ENCODE results near the gene LCA5. TPM values are rescaled to one million over a fixed set of nuclear protein-coding genes. Genes with fewer than 3 reads are reported as not detected.

Gene LCA5
- total RNA-seq, 1 donor from 2014 or later: 6.2 TPM

DNA sequence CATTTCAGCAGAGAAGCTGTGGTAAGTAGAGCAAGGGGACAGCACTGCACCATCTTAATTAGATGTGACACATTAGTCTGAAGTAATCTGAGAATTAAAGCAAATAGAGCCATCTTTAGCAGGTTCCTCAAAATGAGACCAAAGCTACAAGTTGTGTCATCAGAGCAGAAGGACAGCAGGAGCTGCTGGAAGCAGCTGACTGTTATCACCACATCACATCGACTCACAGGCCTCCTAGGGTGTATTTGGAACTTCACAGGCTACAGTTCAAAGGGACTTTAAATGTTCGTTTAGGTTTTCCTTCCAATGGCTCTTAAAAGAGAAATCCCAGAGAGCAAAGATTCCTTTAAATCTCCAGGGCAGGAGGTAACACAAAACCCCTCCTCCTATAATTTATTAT is 69.5 kb downstream of the LCA5 start:
- Mint-ChIP-seq H3K27me3 (ENCODE audit: low read depth, unreplicated experiment) (no peaks in the 10 kb centered on the region), H3K4me3 (ENCODE audit: unreplicated experiment) (peak overlapping the region; percentile 28), H3K4me1 (ENCODE audit: low read depth, unreplicated experiment) (peaks cover 25% of the 10 kb centered on the region), H3K9me3 (ENCODE audit: unreplicated experiment) (no peaks in the 10 kb centered on the region), H3K36me3 (ENCODE audit: low read depth, unreplicated experiment) (no peaks in the 10 kb centered on the region), H3K27ac (ENCODE audit: unreplicated experiment) (peak overlapping the region; percentile 54)
- no peaks in the 10 kb centered on the region for H3K36me3 ChIP-seq (ENCODE audit: insufficient read depth, low read length)
- no peak overlapping the region for H2AFZ ChIP-seq (ENCODE audit: low read depth, low read length)
- peak overlapping the region; percentile 9 for H3K4me2 ChIP-seq (ENCODE audit: low read length)
- H3K9me3 ChIP-seq (ENCODE audit: insufficient read depth, low read depth, low read length): no peaks in the 10 kb centered on the region
- no peaks in the 10 kb centered on the region for H3K79me2 ChIP-seq (ENCODE audit: insufficient read depth, low read length)
- DNase-seq (ENCODE audit: low read depth) (no peak), FAIRE-seq (no peak)
- no peak overlapping the region for H3K27ac ChIP-seq (ENCODE audit: low read depth, low read length)
- TF ChIP-seq EZH2 (IDR thresholded peaks at IDR 0.05; ENCODE audit: insufficient read depth, low read length): no peak
- TF ChIP-seq, protein P1, sequence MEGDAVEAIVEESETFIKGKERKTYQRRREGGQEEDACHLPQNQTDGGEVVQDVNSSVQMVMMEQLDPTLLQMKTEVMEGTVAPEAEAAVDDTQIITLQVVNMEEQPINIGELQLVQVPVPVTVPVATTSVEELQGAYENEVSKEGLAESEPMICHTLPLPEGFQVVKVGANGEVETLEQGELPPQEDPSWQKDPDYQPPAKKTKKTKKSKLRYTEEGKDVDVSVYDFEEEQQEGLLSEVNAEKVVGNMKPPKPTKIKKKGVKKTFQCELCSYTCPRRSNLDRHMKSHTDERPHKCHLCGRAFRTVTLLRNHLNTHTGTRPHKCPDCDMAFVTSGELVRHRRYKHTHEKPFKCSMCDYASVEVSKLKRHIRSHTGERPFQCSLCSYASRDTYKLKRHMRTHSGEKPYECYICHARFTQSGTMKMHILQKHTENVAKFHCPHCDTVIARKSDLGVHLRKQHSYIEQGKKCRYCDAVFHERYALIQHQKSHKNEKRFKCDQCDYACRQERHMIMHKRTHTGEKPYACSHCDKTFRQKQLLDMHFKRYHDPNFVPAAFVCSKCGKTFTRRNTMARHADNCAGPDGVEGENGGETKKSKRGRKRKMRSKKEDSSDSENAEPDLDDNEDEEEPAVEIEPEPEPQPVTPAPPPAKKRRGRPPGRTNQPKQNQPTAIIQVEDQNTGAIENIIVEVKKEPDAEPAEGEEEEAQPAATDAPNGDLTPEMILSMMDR (IDR thresholded peaks at IDR 0.05; ENCODE audit: insufficient read depth, low read depth, low read length): no peak
- no peaks in the 10 kb centered on the region for H4K20me1 ChIP-seq (ENCODE audit: insufficient read depth, low read length)
- no peak overlapping the region for H3K4me3 ChIP-seq (ENCODE audit: insufficient read depth, low read depth, low read length)
- H3K4me1 ChIP-seq (ENCODE audit: insufficient read depth, low read length): peaks cover 2% of the 10 kb centered on the region
- H3K9ac ChIP-seq (ENCODE audit: low read length): no peak overlapping the region
- H3K27me3 ChIP-seq (ENCODE audit: insufficient read depth, low read length): no peaks in the 10 kb centered on the region

DNA sequence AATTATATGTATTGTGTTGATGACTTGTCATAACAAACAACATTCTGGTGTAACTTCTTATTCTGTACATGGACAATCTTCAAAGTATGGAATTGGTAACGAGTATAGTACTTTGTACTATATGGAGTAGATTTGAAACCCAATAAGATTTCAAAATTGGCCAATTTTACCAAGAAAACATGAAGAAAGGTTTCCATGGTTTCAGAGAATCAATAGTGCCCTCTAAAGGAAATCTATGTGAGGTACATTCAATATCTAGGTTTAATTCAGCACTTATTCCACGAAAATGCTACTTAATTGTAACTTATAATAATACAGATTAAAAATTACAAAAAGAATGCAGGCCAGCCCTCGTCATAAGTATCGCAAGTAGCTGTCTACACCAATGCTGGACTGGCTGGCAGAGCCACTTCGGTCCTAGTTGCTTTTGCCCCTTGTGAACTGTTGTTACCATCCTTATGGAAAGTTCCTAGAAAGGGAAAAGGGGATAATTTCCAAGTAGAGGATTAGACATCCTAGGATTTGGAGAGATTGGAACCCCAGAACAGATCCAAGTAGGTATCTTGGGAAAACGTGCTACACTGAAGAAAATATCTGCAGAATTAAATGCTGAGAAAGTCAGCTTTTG is 70.9 kb downstream of the LCA5 start:
- no peaks in the 10 kb centered on the region for H4K20me1 ChIP-seq (ENCODE audit: insufficient read depth, low read length)
- H3K9me3 ChIP-seq (ENCODE audit: insufficient read depth, low read depth, low read length): no peaks in the 10 kb centered on the region
- H3K4me1 ChIP-seq (ENCODE audit: insufficient read depth, low read length): peaks cover 2% of the 10 kb centered on the region
- FAIRE-seq (peak; percentile 73), DNase-seq (ENCODE audit: low read depth) (no peak)
- Mint-ChIP-seq H3K36me3 (ENCODE audit: low read depth, unreplicated experiment) (no peaks in the 10 kb centered on the region), H3K4me3 (ENCODE audit: unreplicated experiment) (no peak overlapping the region), H3K4me1 (ENCODE audit: low read depth, unreplicated experiment) (peaks cover 25% of the 10 kb centered on the region), H3K27ac (ENCODE audit: unreplicated experiment) (no peak overlapping the region), H3K27me3 (ENCODE audit: low read depth, unreplicated experiment) (no peaks in the 10 kb centered on the region), H3K9me3 (ENCODE audit: unreplicated experiment) (no peaks in the 10 kb centered on the region)
- H3K4me3 ChIP-seq (ENCODE audit: insufficient read depth, low read depth, low read length): no peak overlapping the region
- TF ChIP-seq, protein P1 (IDR thresholded peaks at IDR 0.05; ENCODE audit: insufficient read depth, low read depth, low read length): peak; percentile 47
- no peak for TF ChIP-seq EZH2 (IDR thresholded peaks at IDR 0.05; ENCODE audit: insufficient read depth, low read length)
- no peak overlapping the region for H3K27ac ChIP-seq (ENCODE audit: low read depth, low read length)
- no peak overlapping the region for H3K9ac ChIP-seq (ENCODE audit: low read length)
- H2AFZ ChIP-seq (ENCODE audit: low read depth, low read length): no peak overlapping the region
- H3K36me3 ChIP-seq (ENCODE audit: insufficient read depth, low read length): no peaks in the 10 kb centered on the region
- no peak overlapping the region for H3K4me2 ChIP-seq (ENCODE audit: low read length)
- H3K27me3 ChIP-seq (ENCODE audit: insufficient read depth, low read length): no peaks in the 10 kb centered on the region
- H3K79me2 ChIP-seq (ENCODE audit: insufficient read depth, low read length): no peaks in the 10 kb centered on the region

DNA sequence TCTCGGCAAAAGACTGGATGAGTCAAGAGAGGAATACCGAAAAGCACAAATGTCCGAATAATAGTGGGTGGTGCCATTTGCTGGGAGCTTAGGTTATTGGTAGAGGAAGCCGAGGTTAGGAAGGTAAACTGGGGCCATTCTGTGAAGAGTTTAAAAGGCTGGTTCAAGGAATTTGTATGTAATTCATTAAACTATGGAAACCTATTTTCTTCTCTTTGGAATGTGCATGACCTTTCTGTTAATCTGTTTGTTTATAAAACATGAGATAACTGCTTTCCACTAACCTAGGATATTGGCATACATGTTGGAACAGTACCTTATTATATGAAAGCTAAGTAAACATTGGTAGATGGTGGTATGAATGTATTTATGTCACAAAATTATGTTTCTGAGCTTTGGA is 71.8 kb downstream of the LCA5 start:
- H3K27ac Mint-ChIP-seq (ENCODE audit: unreplicated experiment): no peak overlapping the region
- FAIRE-seq: peak; percentile 37
- Histone ChIP-seq H3K36me3 (ENCODE audit: insufficient read depth, low read length) (no peaks in the 10 kb centered on the region), H4K20me1 (ENCODE audit: insufficient read depth, low read length) (no peaks in the 10 kb centered on the region), H3K4me1 (ENCODE audit: insufficient read depth, low read length) (peaks cover 2% of the 10 kb centered on the region), H3K9ac (ENCODE audit: low read length) (no peak overlapping the region), H3K27me3 (ENCODE audit: insufficient read depth, low read length) (no peaks in the 10 kb centered on the region), H3K27ac (ENCODE audit: low read depth, low read length) (no peak overlapping the region), H3K79me2 (ENCODE audit: insufficient read depth, low read length) (no peaks in the 10 kb centered on the region), H3K9me3 (ENCODE audit: insufficient read depth, low read depth, low read length) (no peaks in the 10 kb centered on the region), H3K4me2 (ENCODE audit: low read length) (no peak overlapping the region), H2AFZ (ENCODE audit: low read depth, low read length) (no peak overlapping the region), H3K4me3 (ENCODE audit: insufficient read depth, low read depth, low read length) (no peak overlapping the region)
- peaks cover 3% of the 10 kb centered on the region for H3K9me3 Mint-ChIP-seq (ENCODE audit: unreplicated experiment)
- DNase-seq (ENCODE audit: low read depth): no peak
- H3K36me3 Mint-ChIP-seq (ENCODE audit: low read depth, unreplicated experiment): no peaks in the 10 kb centered on the region
- TF ChIP-seq, protein P1 (IDR thresholded peaks at IDR 0.05; ENCODE audit: insufficient read depth, low read depth, low read length): no peak
- TF ChIP-seq EZH2 (IDR thresholded peaks at IDR 0.05; ENCODE audit: insufficient read depth, low read length): no peak
- H3K4me3 Mint-ChIP-seq (ENCODE audit: unreplicated experiment): no peak overlapping the region
- peaks cover 25% of the 10 kb centered on the region for H3K4me1 Mint-ChIP-seq (ENCODE audit: low read depth, unreplicated experiment)
- H3K27me3 Mint-ChIP-seq (ENCODE audit: low read depth, unreplicated experiment): peaks cover 4% of the 10 kb centered on the region

Data from astrocyte (in vitro differentiated cells and primary cell).